Endothelial cell of umbilical vein (primary cell): Measurements from ENCODE around the gene ZNF598. TPM values are rescaled to one million over a fixed set of nuclear protein-coding genes. Genes with fewer than 3 reads are reported as not detected.

Experiments
- BruUV-seq: library from RNA; stranded (reverse); fragments of 400-500 nt; replicated peaks from 2 replicates; lab custom pipeline; 2021; lab: Mats Ljungman, UMichigan
- CTCF ChIA-PET: fragments of 300-600, 350-600 bp; sonication (Branson Sonifier 250); formaldehyde crosslinking; loops from one replicate; lab custom pipeline; 2021; ENCODE audit warnings: antibody characterized with exemption, inconsistent platforms; lab: Charles Lee
- POLR2A ChIA-PET: fragments of 300-600, 350-600 bp; sonication (Branson Sonifier 250); formaldehyde crosslinking; loops from one replicate; lab custom pipeline; 2021; ENCODE audit warnings: antibody characterized with exemption, inconsistent platforms; lab: Charles Lee
- DNase-seq: peaks from one replicate; pipeline ENCODE4 v3.0.0-alpha.2; 2011; ENCODE audit warnings: low read depth, low spot score
- FAIRE-seq: peaks from 2 replicates; lab custom pipeline; 2011; peaks lifted over from hg19 to GRCh38; lab: Jason Lieb, UNC
- H2AFZ ChIP-seq: 2 replicates; pipeline ENCODE4 v1.6.0; 2012; ENCODE audit warnings: low read depth, low read length, control low read depth, inconsistent platforms
- H3K27ac ChIP-seq: 2 replicates; pipeline ENCODE4 v1.5.1; 2011; ENCODE audit warnings: low read depth, mild to moderate bottlenecking, control low read depth, low read length, moderate library complexity; ENCODE audit not compliant: insufficient read depth
- H3K27me3 ChIP-seq, 2 experiments: 2 replicates each; pipeline versions ENCODE4 v1.6.0 to v1.6.1; 2011; ENCODE audit warnings: low read length in 2 of 2, mixed read lengths in 1 of 2; ENCODE audit not compliant: control insufficient read depth in 2 of 2, insufficient read depth in 2 of 2
- H3K36me3 ChIP-seq, 2 experiments: 2 replicates in 1 of 2; 3 replicates in 1 of 2; pipeline ENCODE4 v1.5.1; 2011; ENCODE audit warnings: low read length in 2 of 2, mild to moderate bottlenecking in 1 of 2, moderate library complexity in 1 of 2; ENCODE audit not compliant: control insufficient read depth in 2 of 2, insufficient read depth in 2 of 2; ENCODE audit errors: extremely low read depth in 1 of 2
- H3K4me1 ChIP-seq: 3 replicates; pipeline ENCODE4 v1.5.1; 2011; ENCODE audit warnings: mild to moderate bottlenecking, low read length; ENCODE audit not compliant: control insufficient read depth, insufficient read depth; ENCODE audit errors: extremely low read depth
- H3K4me2 ChIP-seq: 2 replicates; pipeline ENCODE4 v1.6.1; 2011; ENCODE audit warnings: low read length, control low read depth, mixed read lengths; ENCODE audit not compliant: insufficient read depth
- H3K4me3 ChIP-seq, 3 experiments: fragments of 200-600 bp in 1 of 3; sonication (generic), shearing (Covaris generic) in 1 of 3; replicated peaks in 1 of 3; 2 replicates each; pipeline ENCODE4 v1.5.1; 2011 to 2016; ENCODE audit warnings: control low read depth in 3 of 3, low read length in 3 of 3, mild to moderate bottlenecking in 2 of 3, inconsistent platforms in 1 of 3, low read depth in 1 of 3, moderate library complexity in 1 of 3; ENCODE audit not compliant: insufficient read depth in 1 of 3
- H3K79me2 ChIP-seq: 2 replicates; pipeline ENCODE4 v1.6.0; 2012; ENCODE audit warnings: low read length, inconsistent platforms; ENCODE audit not compliant: control insufficient read depth, insufficient read depth
- H3K9ac ChIP-seq: replicated peaks from 2 replicates; pipeline ENCODE3; 2011; ENCODE audit warnings: low read length, control low read depth; ENCODE audit not compliant: insufficient read depth; ENCODE audit errors: extremely low read depth
- H3K9me1 ChIP-seq: replicated peaks from 3 replicates; pipeline ENCODE4 v1.6.0; 2011; ENCODE audit warnings: mild to moderate bottlenecking, low read length; ENCODE audit not compliant: control insufficient read depth, insufficient read depth; ENCODE audit errors: extremely low read depth
- H3K9me3 ChIP-seq: replicated peaks from 2 replicates; pipeline ENCODE4 v1.5.1; 2012; ENCODE audit warnings: low read length, inconsistent platforms; ENCODE audit not compliant: control insufficient read depth, insufficient read depth
- H4K20me1 ChIP-seq: replicated peaks from 2 replicates; pipeline ENCODE3; 2011; ENCODE audit warnings: mild to moderate bottlenecking, low read length; ENCODE audit not compliant: control insufficient read depth, insufficient read depth; ENCODE audit errors: extremely low read depth
- EZH2 ChIP-seq: IDR thresholded peaks from 2 replicates; pipeline ENCODE4 v1.6.1; 2012; ENCODE audit warnings: borderline replicate concordance, low read depth, mild to moderate bottlenecking, moderate library complexity, low read length, inconsistent platforms; ENCODE audit not compliant: severe bottlenecking
- FOS ChIP-seq: IDR thresholded peaks from 2 replicates; pipeline ENCODE4 v1.6.1; 2011; ENCODE audit warnings: mild to moderate bottlenecking, low read length, moderate library complexity, borderline replicate concordance; ENCODE audit not compliant: insufficient read depth
- MAX ChIP-seq: IDR thresholded peaks from 2 replicates; pipeline ENCODE4 v1.6.1; 2011; ENCODE audit not compliant: insufficient read depth, insufficient read length
- MYC ChIP-seq: IDR thresholded peaks from one replicate; pipeline ENCODE4 v1.6.1; 2011; ENCODE audit warnings: mild to moderate bottlenecking, low read depth, low read length
- POLR2A ChIP-seq: IDR thresholded peaks from 2 replicates; pipeline ENCODE4 v1.6.1; 2012; ENCODE audit warnings: low read depth, mild to moderate bottlenecking, control low read depth, low read length
- POLR2AphosphoS5 ChIP-seq: IDR thresholded peaks from 2 replicates; pipeline ENCODE4 v1.6.1; 2012; ENCODE audit warnings: low read depth, mild to moderate bottlenecking, control low read depth, low read length, moderate library complexity; ENCODE audit not compliant: insufficient read depth
- dilution Hi-C: fragments of 300-500 bp; cut with MboI; formaldehyde crosslinking; loops from one replicate; pipeline ENCODE4 v1.15.0; 2019; ENCODE audit warnings: low sequenced_read_pairs; ENCODE audit not compliant: extremely low pct_ligation_motif_present
- intact Hi-C: fragments of 100-400 bp; cut with micrococcal nuclease; formaldehyde crosslinking; loops from one replicate; pipeline ENCODE4 v1.10.0; 2022
- polyA plus RNA-seq, 4 experiments: library from polyadenylated mRNA; depleted of rRNA in 3 of 4; stranded (reverse) in 3 of 4; unstranded in 1 of 4; fragments of >200 nt; gene quantifications; 2 replicates each; pipeline versions ENCODE4 v1.2.1 to v1.2.3, GENCODE V29; 2011 to 2012; ENCODE audit warnings: missing spikeins in 1 of 4
- total RNA-seq: library from RNA; stranded (reverse); gene quantifications from 2 replicates; pipeline ENCODE4 v1.2.3, GENCODE V29; 2021
- TF ChIP-seq, protein P1 (sequence below), 2 donors: IDR thresholded peaks; 1 replicate in 1 of 2; 2 replicates in 1 of 2; pipeline ENCODE4 v1.5.1; 2011; ENCODE audit warnings: low read length in 2 of 2, mild to moderate bottlenecking in 2 of 2, moderate library complexity in 2 of 2, control low read depth in 1 of 2, inconsistent platforms in 1 of 2, low read depth in 1 of 2; ENCODE audit not compliant: insufficient read depth in 1 of 2; ENCODE audit errors: extremely low read depth in 1 of 2

ZNF598 gene
- total and polyA plus RNA-seq, 2 donors (not counting 3 experiments of a cell fraction or from before 2014, with no cell fraction given), result 43.3 to 67.0 TPM

- no peak for FAIRE-seq
- no peak overlapping the region for H2AFZ ChIP-seq
- BruUV-seq, result no TSS peak
- H3K4me2 ChIP-seq, result no peak overlapping the region
- H3K9ac ChIP-seq, result no peak overlapping the region
- dilution Hi-C loops, result no loop called here
- H3K27ac ChIP-seq, result no peak overlapping the region
- no peak for DNase-seq
- no peaks in the 10 kb centered on the region for H3K27me3 ChIP-seq
- ChIA-PET CTCF (no interaction called here), POLR2A (no interaction called here)
- no peak overlapping the region for H3K4me3 ChIP-seq
- TF ChIP-seq POLR2A (no peak), MYC (no peak), POLR2AphosphoS5 (no peak), MAX (no peak), EZH2 (no peak), FOS (no peak)
- TF ChIP-seq, protein P1, sequence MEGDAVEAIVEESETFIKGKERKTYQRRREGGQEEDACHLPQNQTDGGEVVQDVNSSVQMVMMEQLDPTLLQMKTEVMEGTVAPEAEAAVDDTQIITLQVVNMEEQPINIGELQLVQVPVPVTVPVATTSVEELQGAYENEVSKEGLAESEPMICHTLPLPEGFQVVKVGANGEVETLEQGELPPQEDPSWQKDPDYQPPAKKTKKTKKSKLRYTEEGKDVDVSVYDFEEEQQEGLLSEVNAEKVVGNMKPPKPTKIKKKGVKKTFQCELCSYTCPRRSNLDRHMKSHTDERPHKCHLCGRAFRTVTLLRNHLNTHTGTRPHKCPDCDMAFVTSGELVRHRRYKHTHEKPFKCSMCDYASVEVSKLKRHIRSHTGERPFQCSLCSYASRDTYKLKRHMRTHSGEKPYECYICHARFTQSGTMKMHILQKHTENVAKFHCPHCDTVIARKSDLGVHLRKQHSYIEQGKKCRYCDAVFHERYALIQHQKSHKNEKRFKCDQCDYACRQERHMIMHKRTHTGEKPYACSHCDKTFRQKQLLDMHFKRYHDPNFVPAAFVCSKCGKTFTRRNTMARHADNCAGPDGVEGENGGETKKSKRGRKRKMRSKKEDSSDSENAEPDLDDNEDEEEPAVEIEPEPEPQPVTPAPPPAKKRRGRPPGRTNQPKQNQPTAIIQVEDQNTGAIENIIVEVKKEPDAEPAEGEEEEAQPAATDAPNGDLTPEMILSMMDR (IDR thresholded peaks at IDR 0.05; ENCODE audit: extremely low read depth in 1 of 2, insufficient read depth in 1 of 2, low read depth in 1 of 2, low read length in 2 of 2), result no peak
- H3K9me1 ChIP-seq, result no peaks in the 10 kb centered on the region
- peaks cover 15% of the 10 kb centered on the region for H3K79me2 ChIP-seq
- no peaks in the 10 kb centered on the region for H3K9me3 ChIP-seq
- H3K4me1 ChIP-seq, result peaks cover 3% of the 10 kb centered on the region
- H4K20me1 ChIP-seq, result no peaks in the 10 kb centered on the region
- intact Hi-C loops, result no loop called here
- peaks cover 0 to 53% of the 10 kb centered on the region in 2 experiments for H3K36me3 ChIP-seq
Measured at GRCh38 chr16:1998852-1999801, 10.5 kb downstream of the ZNF598 start.
